Esophagus squamous epithelium (tissue), 4 donors: ENCODE results near the gene ITGA8.

Experiments
- CTCF ChIP-seq, 6 experiments: fragments of 450-650 bp in 4 of 6; fragments of 200-600 bp in 2 of 6; sonication (generic) in 2 of 6; IDR thresholded peaks; one replicate each; pipeline ENCODE4 v1.5.1; 2016 to 2019; ENCODE audit warnings: antibody characterized with exemption in 6 of 6, mild to moderate bottlenecking in 4 of 6, moderate library complexity in 4 of 6
- POLR2A ChIP-seq, 4 donors: fragments of 450-650 bp; IDR thresholded peaks; one replicate each; pipeline ENCODE4 v1.6.1; 2017; ENCODE audit warnings: antibody characterized with exemption in 4 of 4, mild to moderate bottlenecking in 4 of 4, moderate library complexity in 3 of 4

- TF ChIP-seq CTCF (IDR thresholded peaks at IDR 0.05) (no peak), POLR2A (IDR thresholded peaks at IDR 0.05) (no peak)
Measured at GRCh38 chr10:15748126-15748525, 28.4 kb upstream of the ITGA8 start.
